CD4-positive, alpha-beta T cell treated with Interleukin-4 for 4 hours (primary cell): ENCODE measurements around the gene PPM1B.
"Not testable (repeated sequence)": the region's sequence is repeated elsewhere in the genome, so short reads cannot be mapped to it uniquely, and the experiment has no call there.

Experiments used
- DNase-seq: peaks from one replicate; pipeline ENCODE4 v3.0.0-alpha.2; 2020

PPM1B gene

GRCh38 chr2:44203542-44203941, 34.9 kb downstream of the PPM1B start:
- no peak for DNase-seq

- no peak for DNase-seq
These were observed 36.5 kb downstream of the PPM1B start for GRCh38 chr2:44205169-44205568.

- DNase-seq, result no peak
These were observed 38.4 kb downstream of the PPM1B start for GRCh38 chr2:44207102-44207501.

- not testable (repeated sequence) for DNase-seq
These were observed 39.0 kb downstream of the PPM1B start for GRCh38 chr2:44207648-44208047.

GRCh38 chr2:44210362-44210761, 41.7 kb downstream of the PPM1B start:
- DNase-seq, result no peak

- DNase-seq, result no peak
These were observed 42.5 kb downstream of the PPM1B start for GRCh38 chr2:44211183-44211582.

GRCh38 chr2:44212302-44212701, 43.6 kb downstream of the PPM1B start:
- DNase-seq, result no peak

- DNase-seq, result no peak
These were observed 47.2 kb downstream of the PPM1B start for GRCh38 chr2:44215827-44216226.

GRCh38 chr2:44218771-44219170, 50.1 kb downstream of the PPM1B start:
- DNase-seq, result no peak

- no peak for DNase-seq
These were observed 58.1 kb downstream of the PPM1B start for GRCh38 chr2:44226753-44227152.

- DNase-seq, result no peak
These were observed 61.7 kb downstream of the PPM1B start for GRCh38 chr2:44230378-44230777.

- no peak for DNase-seq
These were observed 64.9 kb downstream of the PPM1B start for GRCh38 chr2:44233450-44234128.

- peak; percentile 71 for DNase-seq
These were observed 68.5 kb downstream of the PPM1B start for GRCh38 chr2:44237221-44237620.

GRCh38 chr2:44242904-44243303, 74.2 kb downstream of the PPM1B start:
- DNase-seq, result no peak

GRCh38 chr2:44244135-44244871, 75.6 kb downstream of the PPM1B start:
- peak; percentile 67 for DNase-seq

- no peak for DNase-seq
These were observed 76.6 kb downstream of the PPM1B start for GRCh38 chr2:44245083-44245861.

GRCh38 chr2:44246436-44246835, 77.8 kb downstream of the PPM1B start:
- DNase-seq, result no peak

GRCh38 chr2:44246840-44247369, 78.2 kb downstream of the PPM1B start:
- no peak for DNase-seq

- no peak for DNase-seq
These were observed 79.2 kb downstream of the PPM1B start for GRCh38 chr2:44247924-44248323.

- not testable (repeated sequence) for DNase-seq
These were observed 80.6 kb downstream of the PPM1B start for GRCh38 chr2:44249269-44249668.

GRCh38 chr2:44250376-44250775, 81.7 kb downstream of the PPM1B start:
- no peak for DNase-seq

GRCh38 chr2:44254023-44254422, 85.3 kb downstream of the PPM1B start:
- DNase-seq, result no peak

- not testable (repeated sequence) for DNase-seq
These were observed 87.0 kb downstream of the PPM1B start for GRCh38 chr2:44255704-44256103.
